WERI-Rb-1 (cell line): Measurements from ENCODE around the gene TTC19.
"Not testable (repeated sequence)": the region's sequence is repeated elsewhere in the genome, so short reads cannot be mapped to it uniquely, and the experiment has no call there.

Source experiments
- DNase-seq: peaks from one replicate; pipeline ENCODE4 v3.0.0-alpha.2; 2020
- H3K27ac ChIP-seq: fragments of 250-450 bp; sonication (Bioruptor Pico); 2 replicates; pipeline ENCODE4 v1.5.1; 2020; ENCODE audit warnings: mild to moderate bottlenecking, moderate library complexity
- H3K27me3 ChIP-seq: fragments of 250-450 bp; sonication (Bioruptor Pico); 2 replicates; pipeline ENCODE4 v1.5.1; 2021; ENCODE audit warnings: mild to moderate bottlenecking, low read depth, moderate library complexity; ENCODE audit not compliant: insufficient read depth, severe bottlenecking
- H3K36me3 ChIP-seq: fragments of 250-450 bp; sonication (Bioruptor Pico); 2 replicates; pipeline ENCODE4 v1.5.1; 2020; ENCODE audit warnings: mild to moderate bottlenecking, moderate library complexity
- H3K4me3 ChIP-seq: 2 replicates; pipeline ENCODE4 v1.5.1; 2011; ENCODE audit warnings: low read depth, mild to moderate bottlenecking, control low read depth, low read length
- H3K9me3 ChIP-seq: fragments of 250-450 bp; sonication (Bioruptor Pico); 2 replicates; pipeline ENCODE4 v1.5.1; 2021; ENCODE audit warnings: mild to moderate bottlenecking, moderate library complexity; ENCODE audit not compliant: severe bottlenecking
- CTCF ChIP-seq: IDR thresholded peaks from 2 replicates; pipeline ENCODE4 v1.5.1; 2011; ENCODE audit warnings: low read depth, mild to moderate bottlenecking, control low read depth, inconsistent platforms, low read length

Gene TTC19

GRCh38 chr17:15978606-15979005, 21.0 kb upstream of the TTC19 start:
- TF ChIP-seq CTCF, result no peak
- peaks cover 48% of the 10 kb centered on the region for H3K36me3 ChIP-seq
- H3K4me3 ChIP-seq, result no peak overlapping the region
- no peak for DNase-seq
- H3K9me3 ChIP-seq, result no peaks in the 10 kb centered on the region
- H3K27me3 ChIP-seq, result no peaks in the 10 kb centered on the region
- H3K27ac ChIP-seq, result peak overlapping the region; percentile 48

GRCh38 chr17:15979013-15979412, 20.6 kb upstream of the TTC19 start:
- H3K36me3 ChIP-seq, result peaks cover 48% of the 10 kb centered on the region
- H3K27me3 ChIP-seq, H3K9me3 ChIP-seq, H3K4me3 ChIP-seq, DNase-seq, H3K27ac ChIP-seq: not testable (repeated sequence)

- no peaks in the 10 kb centered on the region for H3K9me3 ChIP-seq
- H3K36me3 ChIP-seq, result peaks cover 42% of the 10 kb centered on the region
- no peaks in the 10 kb centered on the region for H3K27me3 ChIP-seq
- H3K27ac ChIP-seq, result no peak overlapping the region
- no peak overlapping the region for H3K4me3 ChIP-seq
- DNase-seq, result no peak
- TF ChIP-seq CTCF, result no peak
Measured at GRCh38 chr17:15981208-15981607, 18.4 kb upstream of the TTC19 start.

- Histone ChIP-seq H3K27ac (no peak overlapping the region; the same call in 1 of the 2 replicates), H3K4me3 (no peak overlapping the region), H3K36me3 (peaks cover 42% of the 10 kb centered on the region), H3K9me3 (no peaks in the 10 kb centered on the region), H3K27me3 (no peaks in the 10 kb centered on the region)
- no peak for DNase-seq
- no peak for TF ChIP-seq CTCF
Measured at GRCh38 chr17:15981646-15982580, 17.7 kb upstream of the TTC19 start.

GRCh38 chr17:15996322-15996721, 3.3 kb upstream of the TTC19 start:
- no peak for DNase-seq
- no peak overlapping the region for H3K4me3 ChIP-seq
- H3K36me3 ChIP-seq, result peaks cover 11% of the 10 kb centered on the region

More at GRCh38 chr17:15996322-15996721, 3.3 kb upstream of the TTC19 start:
- no peaks in the 10 kb centered on the region for H3K27me3 ChIP-seq
- TF ChIP-seq CTCF, result no peak
- no peaks in the 10 kb centered on the region for H3K9me3 ChIP-seq
- no peak overlapping the region for H3K27ac ChIP-seq
